SK-N-MC (cell line): Measurements from ENCODE around the gene KLHL30.

Source experiments
- EZH2 ChIP-seq: fragments of 200-600 bp; sonication (generic); IDR thresholded peaks from one replicate; pipeline ENCODE4 v1.6.1; 2017; ENCODE audit warnings: antibody characterized with exemption
- POLR2AphosphoS5 ChIP-seq: IDR thresholded peaks from 2 replicates; pipeline ENCODE4 v1.6.1; 2012; ENCODE audit warnings: mild to moderate bottlenecking, low read depth, low read length, borderline replicate concordance

- no peak for TF ChIP-seq EZH2
- TF ChIP-seq POLR2AphosphoS5: no peak
Measured at GRCh38 chr2:238128534-238129001, 9.9 kb upstream of the KLHL30 start.
